PC-3 (cell line): ENCODE data around the gene AGO1. TPM values are rescaled to one million over a fixed set of nuclear protein-coding genes. Genes with fewer than 3 reads are reported as not detected.

Experiments used
- ATAC-seq: fragments of 200-7000 bp; cut with Tn5 transposase; 2 replicates; pipeline ENCODE4 v1.9.1; 2020; ENCODE audit warnings: mild to moderate bottlenecking, moderate library complexity
- BruUV-seq: library from RNA; stranded (reverse); fragments of 400-500 nt; replicated peaks from 2 replicates; lab custom pipeline; 2021; lab: Mats Ljungman, UMichigan
- CTCF ChIA-PET: fragments of 300-600 bp; sonication (Branson Sonifier 250); formaldehyde crosslinking; loops from one replicate; lab custom pipeline; 2022; ENCODE audit warnings: antibody characterized with exemption; lab: Charles Lee
- POLR2A ChIA-PET: fragments of 300-600 bp; sonication (Branson Sonifier 250); formaldehyde crosslinking; loops from one replicate; lab custom pipeline; 2022; ENCODE audit warnings: antibody characterized with exemption; ENCODE audit not compliant: unreplicated experiment; lab: Charles Lee
- DNase-seq: peaks from one replicate; pipeline ENCODE4 v3.0.0-alpha.2; 2015
- H2AFZ ChIP-seq: fragments of 300-600 bp; sonication (generic); 2 replicates; pipeline ENCODE4 v1.6.0; 2016; ENCODE audit warnings: antibody characterized with exemption, low read length
- H3F3A ChIP-seq: fragments of 300-600 bp; sonication (generic); one replicate; pipeline ENCODE4 v1.6.0; 2017; ENCODE audit warnings: antibody characterized with exemption, low read length, control low read depth, mild to moderate bottlenecking; ENCODE audit not compliant: unreplicated experiment
- H3K27ac ChIP-seq: fragments of 300-600 bp; sonication (generic); 2 replicates; pipeline ENCODE4 v1.5.1; 2016; ENCODE audit warnings: mild to moderate bottlenecking, low read length
- H3K27me3 ChIP-seq: fragments of 300-600 bp; sonication (generic); 2 replicates; pipeline ENCODE4 v1.6.1; 2016; ENCODE audit warnings: low read length, mixed read lengths
- H3K36me3 ChIP-seq: fragments of 300-600 bp; sonication (generic); 2 replicates; pipeline ENCODE4 v1.6.1; 2016; ENCODE audit warnings: low read depth, mixed run types, low read length, mixed read lengths
- H3K4me1 ChIP-seq: fragments of 300-600 bp; sonication (generic); 2 replicates; pipeline ENCODE4 v1.5.1; 2016; ENCODE audit warnings: low read length; ENCODE audit not compliant: insufficient read depth
- H3K4me2 ChIP-seq: fragments of 300-600 bp; sonication (generic); 2 replicates; pipeline ENCODE4 v1.6.0; 2016; ENCODE audit warnings: low read length
- H3K4me3 ChIP-seq: fragments of 300-600 bp; sonication (generic); 2 replicates; pipeline ENCODE4 v1.5.1; 2016; ENCODE audit warnings: mild to moderate bottlenecking, low read length, mixed read lengths
- H3K79me2 ChIP-seq: fragments of 300-600 bp; sonication (generic); 2 replicates; pipeline ENCODE4 v1.6.1; 2017; ENCODE audit warnings: low read length, mixed read lengths
- H3K9ac ChIP-seq: fragments of 300-600 bp; sonication (generic); 2 replicates; pipeline ENCODE4 v1.6.0; 2016; ENCODE audit warnings: mild to moderate bottlenecking, low read length
- H3K9me2 ChIP-seq: fragments of 300-600 bp; sonication (generic); replicated peaks from 2 replicates; pipeline ENCODE4 v1.6.1; 2016; ENCODE audit warnings: mixed run types, low read length, mixed read lengths
- H3K9me3 ChIP-seq: fragments of 300-600 bp; sonication (generic); 2 replicates; pipeline ENCODE4 v1.6.1; 2016; ENCODE audit warnings: low read length, mixed read lengths
- H4K20me1 ChIP-seq: fragments of 300-600 bp; sonication (generic); 2 replicates; pipeline ENCODE4 v1.6.1; 2016; ENCODE audit warnings: low read length, mixed read lengths
- CTCF ChIP-seq: fragments of 300-600 bp; sonication (generic); conservative IDR thresholded peaks from 2 replicates; pipeline ENCODE4 v1.5.1; 2017; ENCODE audit warnings: antibody characterized with exemption, low read depth, mild to moderate bottlenecking, low read length
- EZH2 ChIP-seq: fragments of 300-600 bp; sonication (generic); IDR thresholded peaks from one replicate; pipeline ENCODE4 v1.6.1; 2017; ENCODE audit warnings: antibody characterized with exemption, mild to moderate bottlenecking, low read length; ENCODE audit not compliant: unreplicated experiment
- EZH2phosphoT487 ChIP-seq: fragments of 300-600 bp; sonication (generic); IDR thresholded peaks from 2 replicates; pipeline ENCODE4 v1.6.1; 2018; ENCODE audit warnings: mild to moderate bottlenecking, antibody characterized with exemption, low read length, borderline replicate concordance
- intact Hi-C: fragments of 100-400 bp; cut with micrococcal nuclease; formaldehyde crosslinking; loops from 2 replicates; pipeline ENCODE4 v1.9.0; 2023
- total RNA-seq: library from RNA; depleted of rRNA; stranded (reverse); fragments of >200 nt; gene quantifications from 2 replicates; pipeline ENCODE4 v1.2.3, GENCODE V29; 2014

The AGO1 gene
- total RNA-seq, 1 experiment from 2014 or later = 15.4 TPM

DNA sequence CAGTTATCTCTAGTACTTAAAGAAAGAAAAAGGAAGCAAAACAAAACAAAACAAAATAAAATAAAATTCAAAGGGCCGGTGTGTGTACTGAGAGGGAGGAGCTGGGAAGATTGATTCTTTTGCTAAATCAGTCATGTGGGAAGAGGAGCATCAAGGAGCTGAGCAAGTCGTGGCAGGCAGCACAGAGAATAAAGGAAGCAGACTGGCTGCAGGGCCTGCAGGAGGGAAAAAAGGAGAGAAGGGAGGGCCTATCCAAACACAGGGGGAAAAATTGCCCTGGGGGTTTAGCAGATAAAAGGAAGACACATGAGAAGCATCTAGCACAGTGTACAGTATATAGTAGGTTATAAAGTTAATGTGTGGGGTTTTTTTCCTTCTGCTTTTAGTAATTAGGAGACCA lies 47.6 kb upstream of the AGO1 start:
- peaks cover 2% of the 10 kb centered on the region; the same call in 1 of the 2 replicates for H3K36me3 ChIP-seq
- DNase-seq (no peak), ATAC-seq (no peak)
- H3K9me2 ChIP-seq = no peaks in the 10 kb centered on the region
- no peak overlapping the region for H3K27ac ChIP-seq
- intact Hi-C loops = no loop called here
- no peaks in the 10 kb centered on the region for H3F3A ChIP-seq
- H3K4me2 ChIP-seq = no peak overlapping the region
- H3K27me3 ChIP-seq = no peaks in the 10 kb centered on the region
- no peaks in the 10 kb centered on the region for H3K4me1 ChIP-seq
- POLR2A ChIA-PET = no interaction called here
- BruUV-seq = no TSS peak
- H4K20me1 ChIP-seq = no peaks in the 10 kb centered on the region
- CTCF ChIA-PET = no interaction called here
- no peak for TF ChIP-seq EZH2
- TF ChIP-seq CTCF = no peak
- TF ChIP-seq EZH2phosphoT487 = no peak
- H3K9me3 ChIP-seq = no peaks in the 10 kb centered on the region
- H3K4me3 ChIP-seq = no peak overlapping the region
- no peak overlapping the region for H2AFZ ChIP-seq
- no peaks in the 10 kb centered on the region for H3K79me2 ChIP-seq
- no peak overlapping the region for H3K9ac ChIP-seq

DNA sequence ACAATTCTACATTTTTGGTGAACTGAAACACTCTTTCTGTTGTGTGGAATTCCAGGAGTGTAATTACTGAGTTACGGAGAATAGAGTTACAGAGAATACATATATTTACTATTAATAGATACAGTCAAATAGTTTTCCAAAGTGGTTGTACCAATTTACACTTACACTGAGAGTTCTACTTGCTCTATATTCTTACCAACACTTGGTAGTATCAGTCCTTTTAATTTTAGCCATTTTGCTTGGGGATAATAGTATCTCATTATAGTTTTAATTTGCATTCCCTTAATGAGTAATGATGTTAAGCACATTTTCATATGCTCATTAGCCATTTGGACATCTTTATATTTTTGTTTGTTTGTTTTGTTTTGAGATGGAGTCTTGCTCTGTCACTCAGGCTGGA lies 46.3 kb upstream of the AGO1 start:
- no peak overlapping the region for H3K4me3 ChIP-seq
- H3K9me3 ChIP-seq = no peaks in the 10 kb centered on the region
- no TSS peak for BruUV-seq
- H3K27ac ChIP-seq = no peak overlapping the region
- CTCF ChIA-PET = no interaction called here
- H3F3A ChIP-seq = no peaks in the 10 kb centered on the region
- no peak overlapping the region for H2AFZ ChIP-seq
- H4K20me1 ChIP-seq = no peaks in the 10 kb centered on the region
- H3K36me3 ChIP-seq = peaks cover 2% of the 10 kb centered on the region; the same call in 1 of the 2 replicates
- no peak overlapping the region for H3K9ac ChIP-seq
- H3K4me1 ChIP-seq = no peaks in the 10 kb centered on the region
- DNase-seq = no peak
- no peaks in the 10 kb centered on the region for H3K9me2 ChIP-seq
- POLR2A ChIA-PET = no interaction called here
- no peak overlapping the region for H3K4me2 ChIP-seq
- ATAC-seq = no peak
- H3K79me2 ChIP-seq = no peaks in the 10 kb centered on the region
- no peak for TF ChIP-seq EZH2phosphoT487
- TF ChIP-seq CTCF = no peak
- TF ChIP-seq EZH2 = no peak
- intact Hi-C loops = no loop called here
- H3K27me3 ChIP-seq = no peaks in the 10 kb centered on the region

GRCh38 chr1:35838693-35839245 lies 44.2 kb upstream of the AGO1 start:
- no peaks in the 10 kb centered on the region for H3K79me2 ChIP-seq
- H3K27me3 ChIP-seq = no peaks in the 10 kb centered on the region
- H3K36me3 ChIP-seq = peaks cover 2% of the 10 kb centered on the region; the same call in 1 of the 2 replicates
- H3K9ac ChIP-seq = no peak overlapping the region
- H3K4me3 ChIP-seq = no peak overlapping the region
- ATAC-seq (no peak), DNase-seq (no peak)
- no peaks in the 10 kb centered on the region for H3K9me2 ChIP-seq
- no peaks in the 10 kb centered on the region for H3F3A ChIP-seq
- intact Hi-C loops = no loop called here
- no TSS peak for BruUV-seq
- no peaks in the 10 kb centered on the region for H4K20me1 ChIP-seq
- H2AFZ ChIP-seq = no peak overlapping the region
- H3K4me2 ChIP-seq = no peak overlapping the region
- H3K4me1 ChIP-seq = no peaks in the 10 kb centered on the region
- ChIA-PET CTCF (no interaction called here), POLR2A (no interaction called here)
- TF ChIP-seq EZH2phosphoT487 (no peak), CTCF (no peak), EZH2 (no peak)
- no peaks in the 10 kb centered on the region for H3K9me3 ChIP-seq
- H3K27ac ChIP-seq = no peak overlapping the region
